Cardiac muscle cell (in vitro differentiated cells and primary cell): ENCODE measurements around the gene HDAC6. TPM values are rescaled to one million over a fixed set of nuclear protein-coding genes. Genes with fewer than 3 reads are reported as not detected.

Experiments used
- DNase-seq, 2 donors: peaks; one replicate each; pipeline versions ENCODE4 v3.0.0 to v3.0.0-alpha.2; 2010 to 2017; ENCODE audit warnings: low read depth in 1 of 2, low spot score in 1 of 2
- H3K27ac ChIP-seq: fragments of 200-600 bp; sonication (generic); 2 replicates; pipeline ENCODE4 v1.5.1; 2016
- H3K27me3 ChIP-seq: fragments of 200-600 bp; sonication (generic); 2 replicates; pipeline ENCODE4 v1.6.0; 2016; ENCODE audit warnings: control low read depth
- H3K36me3 ChIP-seq: fragments of 200-600 bp; sonication (generic); 2 replicates; pipeline ENCODE4 v1.5.1; 2016; ENCODE audit warnings: control low read depth
- H3K4me1 ChIP-seq: fragments of 200-600 bp; sonication (generic); 2 replicates; pipeline ENCODE4 v1.8.1; 2017; ENCODE audit warnings: low read depth, mild to moderate bottlenecking, mixed run types
- H3K4me3 ChIP-seq: fragments of 200-600 bp; sonication (generic); 2 replicates; pipeline ENCODE4 v1.5.1; 2016; ENCODE audit warnings: mild to moderate bottlenecking
- H3K9me3 ChIP-seq: fragments of 200-600 bp; sonication (generic); 2 replicates; pipeline ENCODE4 v1.5.1; 2017; ENCODE audit warnings: low read depth, mild to moderate bottlenecking, control low read depth
- CTCF ChIP-seq: IDR thresholded peaks from 2 replicates; pipeline ENCODE4 v1.5.1; 2012; ENCODE audit warnings: low read depth, mild to moderate bottlenecking, low read length
- polyA plus RNA-seq: library from polyadenylated mRNA; unstranded; fragments of >200 nt; fragmentation: Nextera tagmentation; extraction: Ambion mirVana; gene quantifications from 2 replicates; pipeline ENCODE4 v1.2.1, GENCODE V29; 2016
- total RNA-seq: library from RNA; depleted of rRNA; stranded (reverse); fragments of >200 nt; gene quantifications from 2 replicates; pipeline ENCODE4 v1.2.3, GENCODE V29; 2016

The HDAC6 gene
- total and polyA plus RNA-seq, 2 experiments from 2014 or later: 114 to 162 TPM

DNA sequence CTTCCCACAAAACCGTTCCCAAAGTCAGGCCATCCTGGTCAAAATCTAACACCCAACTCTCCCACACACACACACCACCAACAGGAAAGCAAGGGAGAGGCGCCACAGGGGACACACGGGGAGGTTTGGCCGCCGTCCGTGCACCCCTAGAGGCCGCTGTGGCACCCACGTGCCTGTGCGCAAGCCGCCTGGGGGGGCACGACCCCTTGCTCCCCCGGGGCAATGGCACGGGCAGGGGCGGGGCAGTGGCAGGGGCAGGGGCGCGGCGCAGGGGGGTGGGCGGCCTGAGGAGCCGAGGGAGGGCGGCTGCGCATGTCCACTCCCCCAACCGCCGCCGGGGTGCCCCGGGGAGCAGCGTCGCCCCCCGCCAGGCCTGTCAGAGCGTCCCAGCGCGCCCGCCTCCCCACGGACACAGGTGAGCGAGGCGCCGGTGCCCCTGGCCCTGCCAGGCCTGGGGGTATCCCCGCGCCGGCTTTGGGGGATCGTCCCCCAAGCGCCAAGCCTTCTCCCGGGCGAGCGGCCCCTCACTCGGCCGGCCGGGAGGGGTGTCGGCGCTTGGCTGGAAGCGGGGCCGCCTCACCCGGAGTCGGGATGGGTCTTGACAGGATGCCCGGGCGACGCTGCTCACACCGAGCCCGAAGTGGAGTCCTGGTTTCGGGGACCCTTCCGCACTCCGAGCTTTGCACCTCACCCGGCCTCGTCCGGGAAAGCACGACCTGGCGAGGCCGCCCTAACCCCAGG lies 24.4 kb downstream of the HDAC6 start, which contains the start of gene ERAS:
Gene ERAS (plus strand): TSS at position 379 of the 741 bp plus-strand sequence. CDS start 2,611 bp downstream, outside the sequence.
- Histone ChIP-seq H3K4me3 (no peak within 1 kb of the TSS), H3K27ac (no peak within 1 kb of the TSS), H3K27me3 (peaks cover 9% of the 10 kb centered on the region), H3K36me3 (no peaks in the 10 kb centered on the region), H3K9me3 (no peaks in the 10 kb centered on the region), H3K4me1 (no peaks in the 10 kb centered on the region)
- no peak for TF ChIP-seq CTCF
- DNase-seq: no peak

- Histone ChIP-seq H3K4me1 (no peaks in the 10 kb centered on the region), H3K9me3 (no peaks in the 10 kb centered on the region), H3K4me3 (no peak overlapping the region), H3K27ac (no peak overlapping the region), H3K27me3 (peaks cover 17% of the 10 kb centered on the region), H3K36me3 (no peaks in the 10 kb centered on the region)
- TF ChIP-seq CTCF: no peak
- DNase-seq: no peak
These were observed 25.2 kb downstream of the HDAC6 start for GRCh38 chrX:48826876-48827653.

DNA sequence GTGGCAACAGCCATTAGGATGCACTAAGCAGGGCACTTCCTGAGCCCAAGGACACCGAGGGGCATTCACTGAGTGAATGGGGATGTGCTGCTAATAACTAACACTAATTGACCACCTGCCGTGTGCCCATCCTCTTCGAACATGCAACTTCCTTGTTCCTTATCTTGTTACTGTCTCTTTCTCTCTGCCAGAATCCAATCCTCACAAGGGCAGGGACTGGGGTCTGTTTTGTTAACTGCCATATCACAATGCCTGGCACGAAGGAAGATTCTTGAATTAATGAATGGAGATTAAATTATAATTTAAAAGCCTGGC lies 25.7 kb downstream of the HDAC6 start:
- H3K36me3 ChIP-seq: no peaks in the 10 kb centered on the region
- TF ChIP-seq CTCF: no peak
- H3K4me3 ChIP-seq: no peak overlapping the region
- no peak for DNase-seq
- H3K27ac ChIP-seq: no peak overlapping the region
- no peaks in the 10 kb centered on the region for H3K4me1 ChIP-seq
- peaks cover 23% of the 10 kb centered on the region for H3K27me3 ChIP-seq
- no peaks in the 10 kb centered on the region for H3K9me3 ChIP-seq

DNA sequence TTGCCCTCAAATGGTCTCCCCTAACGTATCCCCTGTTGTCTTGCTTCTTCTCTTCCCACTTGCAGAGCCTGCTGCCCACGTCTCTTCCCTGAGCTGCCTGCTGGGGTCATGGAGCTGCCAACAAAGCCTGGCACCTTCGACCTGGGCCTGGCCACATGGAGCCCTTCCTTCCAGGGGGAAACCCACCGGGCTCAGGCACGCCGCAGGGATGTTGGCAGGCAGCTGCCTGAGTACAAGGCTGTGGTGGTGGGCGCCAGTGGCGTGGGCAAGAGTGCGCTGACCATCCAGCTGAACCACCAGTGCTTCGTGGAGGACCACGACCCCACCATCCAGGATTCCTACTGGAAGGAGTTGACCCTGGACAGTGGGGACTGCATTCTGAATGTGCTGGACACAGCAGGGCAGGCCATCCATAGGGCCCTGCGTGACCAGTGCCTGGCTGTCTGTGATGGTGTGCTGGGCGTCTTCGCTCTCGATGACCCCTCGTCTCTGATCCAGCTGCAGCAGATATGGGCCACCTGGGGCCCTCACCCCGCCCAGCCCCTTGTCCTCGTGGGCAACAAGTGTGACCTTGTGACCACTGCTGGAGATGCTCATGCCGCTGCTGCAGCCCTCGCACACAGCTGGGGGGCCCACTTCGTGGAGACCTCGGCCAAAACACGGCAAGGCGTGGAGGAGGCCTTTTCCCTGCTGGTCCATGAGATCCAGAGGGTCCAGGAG lies 27.3 kb downstream of the HDAC6 start:
- no peak for TF ChIP-seq CTCF
- peaks cover 38% of the 10 kb centered on the region for H3K27me3 ChIP-seq
- H3K9me3 ChIP-seq: no peaks in the 10 kb centered on the region

DNA sequence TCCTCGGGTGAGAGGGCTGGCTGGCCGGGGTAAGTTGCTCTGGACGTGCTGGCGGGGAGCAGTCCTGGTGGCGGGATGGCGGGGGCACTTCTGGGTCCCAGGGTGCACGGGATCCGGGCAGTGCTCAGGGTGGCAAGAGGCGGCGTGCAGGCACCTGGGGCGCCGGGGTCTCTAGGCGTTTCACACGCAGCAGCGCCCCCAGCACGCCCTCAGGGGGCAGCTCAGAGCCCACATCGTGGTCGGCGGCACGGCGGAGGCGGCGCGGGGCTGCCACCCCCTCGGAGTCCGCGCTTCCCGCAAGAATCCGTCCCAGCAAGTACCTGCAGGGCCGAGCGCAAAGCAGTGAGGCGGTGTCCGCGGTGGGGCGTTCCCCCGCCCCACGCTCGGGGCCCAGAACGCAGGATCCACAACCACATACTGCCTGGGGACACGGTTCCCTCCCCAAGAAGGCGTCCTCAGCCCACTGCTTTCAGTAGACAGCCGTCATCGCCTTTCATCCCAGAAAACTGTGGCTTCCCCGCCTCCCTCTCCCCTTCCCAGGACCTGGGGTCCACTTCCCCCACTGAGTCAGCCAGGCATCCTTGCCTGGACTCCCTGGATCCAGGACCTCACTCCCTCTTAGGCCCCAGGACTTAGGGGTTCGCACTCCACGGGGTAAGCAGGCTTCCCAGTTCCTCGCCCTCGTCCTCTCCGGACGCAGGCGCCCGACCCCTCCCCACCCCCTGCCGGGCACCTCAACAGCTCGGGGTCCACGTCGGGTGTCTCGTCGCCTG lies 29.5 kb downstream of the HDAC6 start:
- no peak for TF ChIP-seq CTCF
- H3K36me3 ChIP-seq: no peaks in the 10 kb centered on the region
- H3K27ac ChIP-seq: no peak overlapping the region
- peaks cover 60% of the 10 kb centered on the region for H3K27me3 ChIP-seq
- DNase-seq: no peak
- H3K9me3 ChIP-seq: no peaks in the 10 kb centered on the region
- no peaks in the 10 kb centered on the region for H3K4me1 ChIP-seq
- H3K4me3 ChIP-seq: no peak overlapping the region

More for the DNA sequence above, 27.3 kb downstream of the HDAC6 start:
- H3K4me1 ChIP-seq: no peaks in the 10 kb centered on the region
- no peak overlapping the region for H3K27ac ChIP-seq
- H3K4me3 ChIP-seq: no peak overlapping the region
- no peaks in the 10 kb centered on the region for H3K36me3 ChIP-seq
- DNase-seq: no peak
